Uterus (tissue), 4 donors: ENCODE data around the gene SGMS1. TPM values are rescaled to one million over a fixed set of nuclear protein-coding genes. Genes with fewer than 3 reads are reported as not detected.

ENCODE experiments used
- DNase-seq, 2 donors: peaks; one replicate each; pipeline ENCODE4 v3.0.0-alpha.2; 2019 to 2020
- H3K27ac ChIP-seq, 2 donors: fragments of 200-600 bp; sonication (generic); 1 replicate in 1 of 2; 2 replicates in 1 of 2; pipeline ENCODE4 v1.5.1; 2016 to 2018
- H3K27me3 ChIP-seq, 2 donors: fragments of 200-600 bp; sonication (generic); one replicate each; pipeline ENCODE4 v1.5.1; 2018 to 2019; ENCODE audit warnings: control low read depth in 1 of 2
- H3K36me3 ChIP-seq, 2 donors: fragments of 200-600 bp; sonication (generic); one replicate each; pipeline ENCODE4 v1.5.1; 2019; ENCODE audit warnings: control low read depth in 1 of 2
- H3K4me1 ChIP-seq, 2 donors: fragments of 200-600 bp; sonication (generic); one replicate each; pipeline ENCODE4 v1.5.1; 2018 to 2019; ENCODE audit warnings: control low read depth in 1 of 2
- H3K4me3 ChIP-seq, 2 donors: fragments of 200-600 bp; sonication (generic); 1 replicate in 1 of 2; 2 replicates in 1 of 2; pipeline ENCODE4 v1.5.1; 2018 to 2019; ENCODE audit warnings: mild to moderate bottlenecking in 1 of 2
- H3K9me3 ChIP-seq, 2 donors: fragments of 200-600 bp; sonication (generic); one replicate each; pipeline ENCODE4 v1.5.1; 2019; ENCODE audit warnings: control low read depth in 1 of 2
- CTCF ChIP-seq, 4 experiments: fragments of 200-600 bp in 2 of 4; fragments of 450-650 bp in 2 of 4; sonication (generic) in 2 of 4; IDR thresholded peaks; one replicate each; pipeline ENCODE4 v1.5.1; 2016 to 2019; ENCODE audit warnings: antibody characterized with exemption in 4 of 4, mild to moderate bottlenecking in 2 of 4, moderate library complexity in 1 of 4
- POLR2A ChIP-seq, 2 donors: fragments of 450-650 bp; IDR thresholded peaks; one replicate each; pipeline ENCODE4 v1.6.1; 2016; ENCODE audit warnings: antibody characterized with exemption in 2 of 2, mild to moderate bottlenecking in 1 of 2, moderate library complexity in 1 of 2
- intact Hi-C: fragments of 100-400 bp; cut with DNase I; formaldehyde crosslinking; loops from one replicate; pipeline ENCODE4 v1.15.1; 2023; ENCODE audit warnings: low total_unique reads
- total RNA-seq, 4 donors: library from RNA; depleted of rRNA in 3 of 4; stranded (reverse); fragments of >200 nt in 3 of 4; gene quantifications; one replicate each; pipeline versions ENCODE4 v1.1.0 to v1.2.4, GENCODE V29; 2014 to 2023
- donor health status: DM: yes; HTN: yes; CAD: no.

The SGMS1 gene
- total RNA-seq, 4 donors from 2014 or later: 38.0 to 102 (median 57.7) TPM

- Histone ChIP-seq H3K9me3 (no peaks in the 10 kb centered on the region), H3K27me3 (no peaks in the 10 kb centered on the region), H3K27ac (no peak overlapping the region), H3K4me3 (no peak overlapping the region), H3K36me3 (no peaks in the 10 kb centered on the region), H3K4me1 (no peaks in the 10 kb centered on the region)
- intact Hi-C loops: no loop called here
- TF ChIP-seq CTCF (IDR thresholded peaks at IDR 0.05): no peak
- DNase-seq: no peak
Observed at GRCh38 chr10:50533296-50533695, 90.5 kb downstream of the SGMS1 start.

- H3K4me1 ChIP-seq: no peaks in the 10 kb centered on the region
- no peaks in the 10 kb centered on the region for H3K27me3 ChIP-seq
- TF ChIP-seq POLR2A (IDR thresholded peaks at IDR 0.05) (no peak), CTCF (IDR thresholded peaks at IDR 0.05) (no peak)
- intact Hi-C loops: no loop called here
- H3K4me3 ChIP-seq: no peak overlapping the region
- no peaks in the 10 kb centered on the region for H3K36me3 ChIP-seq
- DNase-seq: no peak
- no peaks in the 10 kb centered on the region for H3K9me3 ChIP-seq
- H3K27ac ChIP-seq: no peak overlapping the region
Observed at GRCh38 chr10:50531388-50532077, 92.2 kb downstream of the SGMS1 start.

GRCh38 chr10:50529660-50530059 lies 94.1 kb downstream of the SGMS1 start:
- no peaks in the 10 kb centered on the region for H3K9me3 ChIP-seq
- intact Hi-C loops: no loop called here
- DNase-seq: no peak
- no peak overlapping the region for H3K27ac ChIP-seq
- H3K36me3 ChIP-seq: no peaks in the 10 kb centered on the region
- no peak overlapping the region for H3K4me3 ChIP-seq
- TF ChIP-seq POLR2A (IDR thresholded peaks at IDR 0.05): no peak
- no peak for TF ChIP-seq CTCF (IDR thresholded peaks at IDR 0.05)
- no peaks in the 10 kb centered on the region for H3K4me1 ChIP-seq
- H3K27me3 ChIP-seq: no peaks in the 10 kb centered on the region

GRCh38 chr10:50528206-50528605 lies 95.5 kb downstream of the SGMS1 start:
- intact Hi-C loops: no loop called here

More at GRCh38 chr10:50528206-50528605, 95.5 kb downstream of the SGMS1 start:
- Histone ChIP-seq H3K27ac (no peak overlapping the region), H3K27me3 (no peaks in the 10 kb centered on the region), H3K4me1 (no peaks in the 10 kb centered on the region), H3K4me3 (no peak overlapping the region), H3K9me3 (no peaks in the 10 kb centered on the region), H3K36me3 (no peaks in the 10 kb centered on the region)
- no peak for TF ChIP-seq CTCF (IDR thresholded peaks at IDR 0.05)
- TF ChIP-seq POLR2A (IDR thresholded peaks at IDR 0.05): no peak
- DNase-seq: no peak
